ENCODE data around the gene TP53TG5. TPM values are rescaled to one million over a fixed set of nuclear protein-coding genes. Genes with fewer than 3 reads are reported as not detected.
A peak's percentile ranks its signal among the peaks of the same experiment; 100 is the strongest.

TP53TG5 gene
- total and polyA plus RNA-seq, 2 donors from 2014 or later, result not detected

DNA sequence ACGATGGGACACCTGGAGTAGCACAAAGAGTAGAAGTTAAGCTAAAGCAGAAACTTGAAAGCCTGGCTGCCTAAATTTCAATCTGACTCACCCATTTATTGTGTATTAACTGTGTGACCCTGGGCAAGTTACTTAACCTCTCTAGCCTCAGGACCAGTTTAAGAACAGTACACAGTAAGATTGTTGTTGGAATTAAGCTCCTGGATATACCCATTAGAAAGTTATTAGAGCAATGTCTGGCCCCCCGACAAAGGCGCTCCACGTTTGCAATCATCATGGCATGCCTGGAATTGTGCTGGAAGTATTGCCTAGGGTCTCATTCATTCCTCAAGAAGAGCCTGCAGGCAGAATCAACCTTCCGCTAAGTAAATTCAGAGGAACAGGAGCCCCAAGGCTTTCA is 31.3 kb downstream of the TP53TG5 start:
- Histone ChIP-seq H3K4me3 (ENCODE audit: low read length in 3 of 3) (peak overlapping the region; percentile 66 to 85 (median 77)), H3K4me1 (ENCODE audit: control insufficient read depth in 2 of 3, insufficient read depth in 2 of 3, low read depth in 1 of 3, low read length in 3 of 3) (peaks cover 0 to 23% (median 23%) of the 10 kb centered on the region in 3 donors), H3K36me3 (ENCODE audit: control insufficient read depth in 2 of 3, insufficient read depth in 3 of 3, low read length in 3 of 3) (no peaks in the 10 kb centered on the region), H3K27ac (ENCODE audit: low read depth in 2 of 2, low read length in 2 of 2) (peak overlapping the region; percentile 96 to 99), H3K9me3 (ENCODE audit: control insufficient read depth in 2 of 3, insufficient read depth in 1 of 3, low read length in 3 of 3) (no peaks in the 10 kb centered on the region), H3K27me3 (ENCODE audit: control insufficient read depth, insufficient read depth, low read length) (no peaks in the 10 kb centered on the region), H3K9ac (ENCODE audit: low read length in 3 of 3) (peak overlapping the region; percentile 41 to 100 (median 92))
- no peak for TF ChIP-seq CTCF (IDR thresholded peaks at IDR 0.05; ENCODE audit: borderline replicate concordance, extremely low read depth, insufficient read depth)
- no peak for DNase-seq
- intact Hi-C loops (cut with DNase I), result no loop called here
- FAIRE-seq, result no peak

DNA sequence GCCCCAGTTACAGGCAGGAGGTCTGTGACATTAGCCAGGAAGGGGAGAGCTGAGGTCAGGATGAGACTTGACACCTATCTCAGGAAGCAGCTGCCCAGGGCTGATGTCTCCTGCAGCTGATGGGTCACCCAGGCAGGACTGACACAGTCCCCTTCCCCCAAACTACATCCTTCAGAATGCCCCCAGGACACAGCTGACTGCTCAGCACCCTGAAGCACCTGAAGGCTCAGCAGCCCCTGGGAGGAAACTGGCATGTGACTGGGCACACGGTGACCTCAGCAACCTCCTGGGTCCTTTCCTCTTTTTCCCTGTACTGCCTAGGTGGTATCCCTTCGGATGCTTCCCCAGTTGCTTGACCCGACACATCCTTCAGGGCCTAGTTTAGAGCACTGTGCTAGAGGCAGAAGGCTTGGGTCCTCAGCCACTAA is 31.8 kb downstream of the TP53TG5 start:
- H3K4me3 ChIP-seq (ENCODE audit: low read length in 3 of 3), result peak overlapping the region; percentile 66 to 85 (median 77)
- H3K27ac ChIP-seq (ENCODE audit: low read depth in 2 of 2, low read length in 2 of 2), result peak overlapping the region; percentile 96 to 99
- no peaks in the 10 kb centered on the region for H3K27me3 ChIP-seq (ENCODE audit: control insufficient read depth, insufficient read depth, low read length)
- peak overlapping the region; percentile 41 to 100 (median 92) for H3K9ac ChIP-seq (ENCODE audit: low read length in 3 of 3)
- H3K9me3 ChIP-seq (ENCODE audit: control insufficient read depth in 2 of 3, insufficient read depth in 1 of 3, low read length in 3 of 3), result no peaks in the 10 kb centered on the region
- TF ChIP-seq CTCF (IDR thresholded peaks at IDR 0.05; ENCODE audit: borderline replicate concordance, extremely low read depth, insufficient read depth), result no peak
- FAIRE-seq (no peak), DNase-seq (peak in 1 of 5 donors; percentile 52)
- intact Hi-C loops (cut with DNase I), result no loop called here
- H3K4me1 ChIP-seq (ENCODE audit: control insufficient read depth in 2 of 3, insufficient read depth in 2 of 3, low read depth in 1 of 3, low read length in 3 of 3), result peaks cover 0 to 29% (median 26%) of the 10 kb centered on the region in 3 donors
- no peaks in the 10 kb centered on the region for H3K36me3 ChIP-seq (ENCODE audit: control insufficient read depth in 2 of 3, insufficient read depth in 3 of 3, low read length in 3 of 3)

GRCh38 chr20:45345104-45345936 is 32.8 kb downstream of the TP53TG5 start:
- DNase-seq (peak in 2 of 5 donors; percentile 40 to 86), FAIRE-seq (no peak)
- H3K9me3 ChIP-seq (ENCODE audit: control insufficient read depth in 2 of 3, insufficient read depth in 1 of 3, low read length in 3 of 3), result no peaks in the 10 kb centered on the region
- no peak for TF ChIP-seq CTCF (IDR thresholded peaks at IDR 0.05; ENCODE audit: borderline replicate concordance, extremely low read depth, insufficient read depth)
- peak overlapping the region in 2 of 3 donors; percentile 77 to 85 for H3K4me3 ChIP-seq (ENCODE audit: low read length in 3 of 3)
- H3K9ac ChIP-seq (ENCODE audit: low read length in 3 of 3), result peak overlapping the region in 2 of 3 donors; percentile 92 to 100
- intact Hi-C loops (cut with DNase I), result no loop called here
- peaks cover 0 to 36% (median 32%) of the 10 kb centered on the region in 3 donors for H3K4me1 ChIP-seq (ENCODE audit: control insufficient read depth in 2 of 3, insufficient read depth in 2 of 3, low read depth in 1 of 3, low read length in 3 of 3)
- H3K36me3 ChIP-seq (ENCODE audit: control insufficient read depth in 2 of 3, insufficient read depth in 3 of 3, low read length in 3 of 3), result peaks cover 0 to 9% (median 0%) of the 10 kb centered on the region in 3 donors
- no peaks in the 10 kb centered on the region for H3K27me3 ChIP-seq (ENCODE audit: control insufficient read depth, insufficient read depth, low read length)
- H3K27ac ChIP-seq (ENCODE audit: low read depth in 2 of 2, low read length in 2 of 2), result peak overlapping the region; percentile 96 to 99
